HepG2 (cell line): ENCODE results near the gene NAIP. TPM values are rescaled to one million over a fixed set of nuclear protein-coding genes. Genes with fewer than 3 reads are reported as not detected.

Experiments used
- ATAC-seq: fragments of 200-7000 bp; cut with Tn5 transposase; 3 replicates; pipeline ENCODE4 v1.9.1; 2020; ENCODE audit warnings: mild to moderate bottlenecking, moderate library complexity
- BruUV-seq: library from RNA; stranded (reverse); fragments of 400-500 nt; replicated peaks from 2 replicates; lab custom pipeline; 2021; lab: Mats Ljungman, UMichigan
- CTCF ChIA-PET: fragments of 300-600 bp; formaldehyde crosslinking; extraction: SDS; loops from one replicate; lab custom pipeline; 2021; ENCODE audit warnings: low total read pairs, inconsistent platforms, low intra/inter-chr PET ratio; lab: Yijun Ruan, JAX
- POLR2A ChIA-PET: fragments of 350-600 bp; sonication (Branson Sonifier 250); formaldehyde crosslinking; loops from one replicate; lab custom pipeline; 2020; ENCODE audit warnings: antibody characterized with exemption, inconsistent platforms; lab: Yijun Ruan, JAX
- DNase-seq: peaks from one replicate; pipeline ENCODE4 v3.0.0-alpha.2; 2015; ENCODE audit warnings: low spot score
- FAIRE-seq: peaks from 3 replicates; lab custom pipeline; 2011; peaks lifted over from hg19 to GRCh38; lab: Jason Lieb, UNC
- H2AFZ ChIP-seq: one replicate; pipeline ENCODE4 v1.6.1; 2011; ENCODE audit warnings: low read length, inconsistent platforms
- H3K27ac ChIP-seq: fragments of 300-600 bp; 3 replicates; pipeline ENCODE4 v1.8.0; 2011; ENCODE audit warnings: mixed run types, mild to moderate bottlenecking, mixed read lengths, low read length, inconsistent platforms; ENCODE audit not compliant: insufficient read depth; ENCODE audit errors: extremely low read length
- H3K27me3 ChIP-seq, 2 experiments: fragments of 200-600 bp in 1 of 2; 2 replicates in 1 of 2; 3 replicates in 1 of 2; pipeline versions ENCODE4 v1.6.0 to v1.8.0; 2011; ENCODE audit warnings: low read length in 2 of 2, mild to moderate bottlenecking in 2 of 2, moderate library complexity in 2 of 2, inconsistent platforms in 1 of 2; ENCODE audit not compliant: insufficient read depth in 2 of 2, control insufficient read depth in 1 of 2
- H3K36me3 ChIP-seq, 2 experiments: fragments of 200-600 bp in 1 of 2; replicated peaks in 1 of 2; 2 replicates in 1 of 2; 3 replicates in 1 of 2; pipeline versions ENCODE4 v1.5.1 to v1.8.0; 2011; ENCODE audit warnings: low read length in 2 of 2, inconsistent platforms in 1 of 2; ENCODE audit not compliant: insufficient read depth in 2 of 2, control insufficient read depth in 1 of 2
- H3K4me1 ChIP-seq: 2 replicates; pipeline ENCODE4 v1.5.1; 2012; ENCODE audit warnings: low read length, inconsistent platforms; ENCODE audit not compliant: insufficient read depth
- H3K4me2 ChIP-seq: 2 replicates; pipeline ENCODE4 v1.6.0; 2011; ENCODE audit warnings: low read depth, low read length, inconsistent platforms
- H3K4me3 ChIP-seq, 3 experiments: fragments of 200-600 bp in 1 of 3; sonication (generic), shearing (Covaris generic) in 1 of 3; replicated peaks in 1 of 3; 2 replicates each; pipeline ENCODE4 v1.5.1; 2011 to 2016; ENCODE audit warnings: low read length in 3 of 3, inconsistent platforms in 2 of 3, low read depth in 2 of 3, mild to moderate bottlenecking in 2 of 3, control low read depth in 1 of 3, mixed read lengths in 1 of 3; ENCODE audit not compliant: insufficient read depth in 1 of 3
- H3K79me2 ChIP-seq: one replicate; pipeline ENCODE4 v1.6.1; 2011; ENCODE audit warnings: low read length, inconsistent platforms; ENCODE audit not compliant: insufficient read depth
- H3K9ac ChIP-seq: 2 replicates; pipeline ENCODE4 v1.6.0; 2011; ENCODE audit warnings: mild to moderate bottlenecking, low read depth, low read length, inconsistent platforms; ENCODE audit not compliant: insufficient read depth
- H3K9me3 ChIP-seq: 2 replicates; pipeline ENCODE4 v1.5.1; 2012; ENCODE audit warnings: mild to moderate bottlenecking, low read length
- H4K20me1 ChIP-seq: 2 replicates; pipeline ENCODE4 v1.6.0; 2011; ENCODE audit warnings: inconsistent platforms, mild to moderate bottlenecking, low read length, moderate library complexity; ENCODE audit not compliant: insufficient read depth
- CBX1 ChIP-seq: IDR thresholded peaks from one replicate; pipeline ENCODE4 v1.6.1; 2016; ENCODE audit warnings: antibody characterized with exemption, low read depth
- GLI4 ChIP-seq: sonication (generic); formaldehyde crosslinking; IDR thresholded peaks from 2 replicates; pipeline ENCODE4 v1.5.1; 2020; ENCODE audit warnings: missing genetic modification reagents, mild to moderate bottlenecking, moderate library complexity, borderline replicate concordance
- GPBP1L1 ChIP-seq: sonication (generic); formaldehyde crosslinking; IDR thresholded peaks from 2 replicates; pipeline ENCODE4 v1.5.0; 2020; ENCODE audit warnings: mild to moderate bottlenecking, missing genetic modification reagents
- HNF4G ChIP-seq, 2 experiments: sonication (generic) in 1 of 2; formaldehyde crosslinking in 1 of 2; IDR thresholded peaks; 2 replicates each; pipeline versions ENCODE4 v1.4.0 to v1.6.1; 2011 to 2020; ENCODE audit warnings: borderline replicate concordance in 2 of 2, low read depth in 2 of 2, mild to moderate bottlenecking in 2 of 2, low read length in 1 of 2, missing genetic modification reagents in 1 of 2, moderate library complexity in 1 of 2
- IRX3 ChIP-seq: sonication (generic); formaldehyde crosslinking; IDR thresholded peaks from 2 replicates; pipeline ENCODE4 v1.8.1; 2023; ENCODE audit warnings: mild to moderate bottlenecking, low read depth, missing genetic modification reagents, borderline replicate concordance
- MAF1 ChIP-seq: sonication (generic); formaldehyde crosslinking; IDR thresholded peaks from 2 replicates; pipeline ENCODE4 v1.5.0; 2020; ENCODE audit warnings: missing genetic modification reagents, borderline replicate concordance
- RBM39 ChIP-seq: fragments of 200-400 bp; formaldehyde crosslinking; IDR thresholded peaks from one replicate; pipeline ENCODE4 v1.6.1; 2018; ENCODE audit warnings: antibody characterized with exemption, mild to moderate bottlenecking, low read depth, low read length; ENCODE audit not compliant: poor library complexity, severe bottlenecking
- SIX1 ChIP-seq: sonication (generic); formaldehyde crosslinking; IDR thresholded peaks from 2 replicates; pipeline ENCODE4 v1.4.0; 2020; ENCODE audit warnings: missing genetic modification reagents, borderline replicate concordance
- U2AF1 ChIP-seq: fragments of 200-400 bp; formaldehyde crosslinking; optimal IDR thresholded peaks from 2 replicates; pipeline ENCODE3; 2017; ENCODE audit warnings: mild to moderate bottlenecking, low read depth, low read length
- ZNF562 ChIP-seq: sonication (generic); formaldehyde crosslinking; IDR thresholded peaks from 2 replicates; pipeline ENCODE4 v1.8.0; 2022; ENCODE audit warnings: missing genetic modification reagents, borderline replicate concordance
- WGBS: methylation state at CpG from one replicate; pipeline ENCODE4 v1.1.6; 2017; ENCODE audit warnings: low lambda C conversion rate; 5-methylcytosine and 5-hydroxymethylcytosine counted together
- in situ Hi-C: cut with HindIII; loops from 2 replicates; pipeline ENCODE4 v1.10.0; 2017; ENCODE audit warnings: low pct_unique_long_range_greater_than_20kb; ENCODE audit not compliant: extremely low pct_ligation_motif_present
- intact Hi-C: fragments of 100-400 bp; cut with micrococcal nuclease; formaldehyde crosslinking; loops from one replicate; pipeline ENCODE4 v1.10.0; 2022; ENCODE audit not compliant: unreplicated experiment
- polyA plus RNA-seq, 8 experiments: library from polyadenylated mRNA; depleted of rRNA in 3 of 8; stranded (reverse) in 7 of 8; unstranded in 1 of 8; fragments of >200 nt; fragmentation: Illumina TruSeq in 4 of 8; extraction: Trizol in 4 of 8; gene quantifications; 2 replicates each; pipeline versions ENCODE4 v1.2.1 to v1.2.3, GENCODE V29; 2011 to 2016; ENCODE audit warnings: low read depth in 4 of 8, missing spikeins in 1 of 8, mixed read lengths in 1 of 8; ENCODE audit not compliant: insufficient read depth in 1 of 8
- total RNA-seq, 5 experiments: library from RNA; depleted of rRNA; stranded (reverse); fragments of >200 nt; fragmentation: Illumina TruSeq; extraction: Trizol; gene quantifications; 2 replicates each; pipeline ENCODE4 v1.2.3, GENCODE V29; 2016; ENCODE audit warnings: low read depth in 1 of 5
- TF ChIP-seq, protein P1 (sequence below): sonication (generic); formaldehyde crosslinking; IDR thresholded peaks from 2 replicates; pipeline ENCODE4 v1.9.0; 2021; ENCODE audit warnings: missing genetic modification reagents, borderline replicate concordance
- TF ChIP-seq, protein P2 (sequence below): sonication (generic); formaldehyde crosslinking; IDR thresholded peaks from 2 replicates; pipeline ENCODE4 v1.5.0; 2020; ENCODE audit warnings: missing genetic modification reagents
- TF ChIP-seq, protein P3 (sequence below): sonication (generic); formaldehyde crosslinking; conservative IDR thresholded peaks from 2 replicates; pipeline ENCODE4 v1.4.0; 2020; ENCODE audit warnings: mild to moderate bottlenecking, missing genetic modification reagents, moderate library complexity
- TF ChIP-seq, protein P4 (sequence below): sonication (generic); formaldehyde crosslinking; IDR thresholded peaks from 2 replicates; pipeline ENCODE4 v1.5.0; 2020; ENCODE audit warnings: mild to moderate bottlenecking, missing genetic modification reagents, borderline replicate concordance

Gene NAIP
- total and polyA plus RNA-seq, 2 of the 13 experiments (the other 11 are each of a cell fraction or from before 2014, with no cell fraction given), result 4.7 to 6.2 TPM

- H3K9me3 ChIP-seq, result no peaks in the 10 kb centered on the region
- intact Hi-C loops (no loop called here), in situ Hi-C loops (no loop called here)
- H3K27ac ChIP-seq, result no peak overlapping the region
- no peaks in the 10 kb centered on the region for H3K79me2 ChIP-seq
- ATAC-seq (peak; percentile 82), FAIRE-seq (no peak), DNase-seq (peak; percentile 36)
- H3K4me3 ChIP-seq, result peak overlapping the region; percentile 11 to 47 (median 22); a peak in 4 of 6 replicates
- H3K27me3 ChIP-seq, result no peaks in the 10 kb centered on the region
- H3K36me3 ChIP-seq, result no peaks in the 10 kb centered on the region
- H3K4me1 ChIP-seq, result peaks cover 35% of the 10 kb centered on the region
- peak overlapping the region; percentile 8 for H2AFZ ChIP-seq
- H4K20me1 ChIP-seq, result no peaks in the 10 kb centered on the region
- WGBS, result under 1% methylated on average over 8 of the region's 8 CpGs
- BruUV-seq, result no TSS peak
- peak overlapping the region; percentile 75 for H3K4me2 ChIP-seq
- ChIA-PET CTCF (no interaction called here), POLR2A (no interaction called here)
- no peak overlapping the region for H3K9ac ChIP-seq
- TF ChIP-seq GPBP1L1 (CRISPR knock-in tag), result no peak
- TF ChIP-seq ZNF562 (CRISPR knock-in tag), result no peak
- no peak for TF ChIP-seq U2AF1
- no peak for TF ChIP-seq GLI4 (CRISPR knock-in tag)
- TF ChIP-seq, protein P1, sequence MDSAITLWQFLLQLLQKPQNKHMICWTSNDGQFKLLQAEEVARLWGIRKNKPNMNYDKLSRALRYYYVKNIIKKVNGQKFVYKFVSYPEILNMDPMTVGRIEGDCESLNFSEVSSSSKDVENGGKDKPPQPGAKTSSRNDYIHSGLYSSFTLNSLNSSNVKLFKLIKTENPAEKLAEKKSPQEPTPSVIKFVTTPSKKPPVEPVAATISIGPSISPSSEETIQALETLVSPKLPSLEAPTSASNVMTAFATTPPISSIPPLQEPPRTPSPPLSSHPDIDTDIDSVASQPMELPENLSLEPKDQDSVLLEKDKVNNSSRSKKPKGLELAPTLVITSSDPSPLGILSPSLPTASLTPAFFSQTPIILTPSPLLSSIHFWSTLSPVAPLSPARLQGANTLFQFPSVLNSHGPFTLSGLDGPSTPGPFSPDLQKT, result no peak
- TF ChIP-seq IRX3 (CRISPR knock-in tag), result no peak
- TF ChIP-seq, protein P2, sequence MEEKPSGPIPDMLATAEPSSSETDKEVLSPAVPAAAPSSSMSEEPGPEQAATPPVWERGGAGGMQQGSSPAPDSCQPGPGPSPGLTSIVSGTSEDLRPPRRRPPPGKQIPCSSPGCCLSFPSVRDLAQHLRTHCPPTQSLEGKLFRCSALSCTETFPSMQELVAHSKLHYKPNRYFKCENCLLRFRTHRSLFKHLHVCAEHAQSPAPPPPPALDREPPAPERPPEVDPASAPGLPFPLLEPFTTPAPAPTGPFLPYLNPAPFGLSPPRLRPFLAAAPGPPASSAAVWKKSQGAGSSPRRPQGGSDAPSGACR (CRISPR knock-in tag), result no peak
- TF ChIP-seq, protein P3, sequence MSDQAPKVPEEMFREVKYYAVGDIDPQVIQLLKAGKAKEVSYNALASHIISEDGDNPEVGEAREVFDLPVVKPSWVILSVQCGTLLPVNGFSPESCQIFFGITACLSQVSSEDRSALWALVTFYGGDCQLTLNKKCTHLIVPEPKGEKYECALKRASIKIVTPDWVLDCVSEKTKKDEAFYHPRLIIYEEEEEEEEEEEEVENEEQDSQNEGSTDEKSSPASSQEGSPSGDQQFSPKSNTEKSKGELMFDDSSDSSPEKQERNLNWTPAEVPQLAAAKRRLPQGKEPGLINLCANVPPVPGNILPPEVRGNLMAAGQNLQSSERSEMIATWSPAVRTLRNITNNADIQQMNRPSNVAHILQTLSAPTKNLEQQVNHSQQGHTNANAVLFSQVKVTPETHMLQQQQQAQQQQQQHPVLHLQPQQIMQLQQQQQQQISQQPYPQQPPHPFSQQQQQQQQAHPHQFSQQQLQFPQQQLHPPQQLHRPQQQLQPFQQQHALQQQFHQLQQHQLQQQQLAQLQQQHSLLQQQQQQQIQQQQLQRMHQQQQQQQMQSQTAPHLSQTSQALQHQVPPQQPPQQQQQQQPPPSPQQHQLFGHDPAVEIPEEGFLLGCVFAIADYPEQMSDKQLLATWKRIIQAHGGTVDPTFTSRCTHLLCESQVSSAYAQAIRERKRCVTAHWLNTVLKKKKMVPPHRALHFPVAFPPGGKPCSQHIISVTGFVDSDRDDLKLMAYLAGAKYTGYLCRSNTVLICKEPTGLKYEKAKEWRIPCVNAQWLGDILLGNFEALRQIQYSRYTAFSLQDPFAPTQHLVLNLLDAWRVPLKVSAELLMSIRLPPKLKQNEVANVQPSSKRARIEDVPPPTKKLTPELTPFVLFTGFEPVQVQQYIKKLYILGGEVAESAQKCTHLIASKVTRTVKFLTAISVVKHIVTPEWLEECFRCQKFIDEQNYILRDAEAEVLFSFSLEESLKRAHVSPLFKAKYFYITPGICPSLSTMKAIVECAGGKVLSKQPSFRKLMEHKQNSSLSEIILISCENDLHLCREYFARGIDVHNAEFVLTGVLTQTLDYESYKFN (CRISPR knock-in tag), result peak; percentile 77; the same call in 1 of the 2 replicates
- peak; percentile 94 for TF ChIP-seq SIX1 (CRISPR knock-in tag)
- no peak for TF ChIP-seq HNF4G (IDR thresholded peaks at IDR 0.05; ENCODE audit: borderline replicate concordance, low read depth, low read length)
- no peak for TF ChIP-seq HNF4G (CRISPR knock-in tag; IDR thresholded peaks at IDR 0.05; ENCODE audit: borderline replicate concordance, low read depth)
- no peak for TF ChIP-seq CBX1
- TF ChIP-seq, protein P4, sequence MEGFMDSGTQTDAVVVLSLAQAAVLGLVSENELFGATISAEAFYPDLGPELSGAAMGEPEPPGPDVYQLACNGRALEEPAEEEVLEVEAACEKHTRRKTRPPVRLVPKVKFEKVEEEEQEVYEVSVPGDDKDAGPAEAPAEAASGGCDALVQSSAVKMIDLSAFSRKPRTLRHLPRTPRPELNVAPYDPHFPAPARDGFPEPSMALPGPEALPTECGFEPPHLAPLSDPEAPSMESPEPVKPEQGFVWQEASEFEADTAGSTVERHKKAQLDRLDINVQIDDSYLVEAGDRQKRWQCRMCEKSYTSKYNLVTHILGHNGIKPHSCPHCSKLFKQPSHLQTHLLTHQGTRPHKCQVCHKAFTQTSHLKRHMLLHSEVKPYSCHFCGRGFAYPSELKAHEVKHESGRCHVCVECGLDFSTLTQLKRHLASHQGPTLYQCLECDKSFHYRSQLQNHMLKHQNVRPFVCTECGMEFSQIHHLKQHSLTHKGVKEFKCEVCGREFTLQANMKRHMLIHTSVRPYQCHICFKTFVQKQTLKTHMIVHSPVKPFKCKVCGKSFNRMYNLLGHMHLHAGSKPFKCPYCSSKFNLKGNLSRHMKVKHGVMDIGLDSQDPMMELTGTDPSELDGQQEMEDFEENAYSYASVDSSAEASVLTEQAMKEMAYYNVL (CRISPR knock-in tag), result no peak
- TF ChIP-seq RBM39, result no peak
- no peak for TF ChIP-seq MAF1 (CRISPR knock-in tag)
These were observed 13.8 kb downstream of the NAIP start for GRCh38 chr5:71011194-71011792.
